K562 (cell line): ENCODE measurements around the gene TMEM203. TPM values are rescaled to one million over a fixed set of nuclear protein-coding genes. Genes with fewer than 3 reads are reported as not detected.

Source experiments
- ATAC-seq: fragments of 200-7000 bp; cut with Tn5 transposase; 3 replicates; pipeline ENCODE4 v1.9.1; 2020; ENCODE audit warnings: moderate library complexity
- BruUV-seq: library from RNA; stranded (reverse); fragments of 400-500 nt; replicated peaks from 2 replicates; lab custom pipeline; 2021; lab: Mats Ljungman, UMichigan
- CTCF ChIA-PET: fragments of 300-600 bp; formaldehyde crosslinking; extraction: SDS; loops from one replicate; lab custom pipeline; 2021; ENCODE audit warnings: low intra/inter-chr PET ratio; lab: Yijun Ruan, JAX
- POLR2A ChIA-PET: fragments of 300-600, 350-650 bp; sonication (Branson Sonifier 250); formaldehyde crosslinking; extraction: SDS; loops from one replicate; lab custom pipeline; 2021; ENCODE audit warnings: antibody characterized with exemption, inconsistent platforms; lab: Yijun Ruan, JAX
- DNase-seq, 4 experiments: peaks; one replicate each; pipeline versions ENCODE4 v3.0.0 to v3.0.0-alpha.2; 2011 to 2018; ENCODE audit warnings: low spot score in 3 of 4, mixed read lengths in 3 of 4; ENCODE audit errors: extremely low read depth in 1 of 4
- FAIRE-seq: peaks from 2 replicates; lab custom pipeline; 2011; peaks lifted over from hg19 to GRCh38; lab: Jason Lieb, UNC
- H2AFZ ChIP-seq: 2 replicates; pipeline ENCODE4 v1.6.0; 2011; ENCODE audit warnings: low read depth, low read length, control low read depth, inconsistent platforms
- H3K27ac ChIP-seq: fragments of 200-600 bp; 3 replicates; pipeline ENCODE4 v1.8.0; 2011; ENCODE audit warnings: low read depth, mild to moderate bottlenecking, control low read depth, inconsistent platforms, low read length, moderate library complexity, mixed read lengths; ENCODE audit errors: extremely low read depth
- H3K27me3 ChIP-seq, 2 experiments: fragments of 300-600 bp in 1 of 2; 2 replicates in 1 of 2; 3 replicates in 1 of 2; pipeline versions ENCODE4 v1.6.0 to v1.8.0; 2011; ENCODE audit warnings: inconsistent platforms in 2 of 2, low read length in 2 of 2, mild to moderate bottlenecking in 1 of 2, mixed read lengths in 1 of 2, moderate library complexity in 1 of 2; ENCODE audit not compliant: control insufficient read depth in 2 of 2, insufficient read depth in 2 of 2
- H3K36me3 ChIP-seq: fragments of 300-600 bp; 3 replicates; pipeline ENCODE4 v1.8.0; 2011; ENCODE audit warnings: mild to moderate bottlenecking, low read length, inconsistent platforms; ENCODE audit not compliant: control insufficient read depth, insufficient read depth
- H3K4me1 ChIP-seq, 2 experiments: fragments of 200-600 bp in 1 of 2; replicated peaks in 1 of 2; 2 replicates in 1 of 2; 3 replicates in 1 of 2; pipeline versions ENCODE4 v1.5.1 to v1.8.0; 2011; ENCODE audit warnings: inconsistent platforms in 2 of 2, low read length in 2 of 2, mild to moderate bottlenecking in 1 of 2, mixed read lengths in 1 of 2, moderate library complexity in 1 of 2; ENCODE audit not compliant: control insufficient read depth in 2 of 2, insufficient read depth in 2 of 2
- H3K4me2 ChIP-seq: 2 replicates; pipeline ENCODE4 v1.6.1; 2011; ENCODE audit warnings: low read length, control low read depth, inconsistent platforms, mixed read lengths; ENCODE audit not compliant: insufficient read depth
- H3K4me3 ChIP-seq: fragments of 200-600 bp; sonication (generic), shearing (Covaris generic); 2 replicates; pipeline ENCODE4 v1.5.1; 2016; ENCODE audit warnings: control low read depth, inconsistent platforms
- H3K79me2 ChIP-seq: fragments of 200-600 bp; 3 replicates; pipeline ENCODE4 v1.8.0; 2011; ENCODE audit warnings: low read length, inconsistent platforms; ENCODE audit not compliant: control insufficient read depth, insufficient read depth
- H3K9ac ChIP-seq, 2 experiments: 2 replicates each; pipeline versions ENCODE4 v1.6.0 to v1.6.1; 2011; ENCODE audit warnings: low read depth in 2 of 2, low read length in 2 of 2, control low read depth in 1 of 2, inconsistent platforms in 1 of 2, mild to moderate bottlenecking in 1 of 2, mixed read lengths in 1 of 2; ENCODE audit not compliant: insufficient read depth in 1 of 2
- H3K9me1 ChIP-seq: one replicate; pipeline ENCODE4 v1.6.0; 2011; ENCODE audit warnings: inconsistent platforms, mild to moderate bottlenecking, low read length, moderate library complexity; ENCODE audit not compliant: control insufficient read depth, insufficient read depth
- H3K9me3 ChIP-seq: replicated peaks from 2 replicates; pipeline ENCODE4 v1.5.1; 2011; ENCODE audit warnings: low read depth, low read length, inconsistent platforms; ENCODE audit not compliant: control insufficient read depth, insufficient read depth
- H4K20me1 ChIP-seq: replicated peaks from 2 replicates; pipeline ENCODE4 v1.6.1; 2011; ENCODE audit warnings: low read length, inconsistent platforms, mixed read lengths; ENCODE audit not compliant: control insufficient read depth, insufficient read depth
- BDP1 ChIP-seq: IDR thresholded peaks from 3 replicates; pipeline ENCODE4 v1.6.1; 2011; ENCODE audit not compliant: insufficient read length, insufficient read depth
- CSDE1 ChIP-seq, 2 experiments: fragments of 450-650 bp; IDR thresholded peaks; 2 replicates each; pipeline ENCODE4 v1.6.1; 2016; ENCODE audit warnings: mild to moderate bottlenecking in 1 of 2
- E4F1 ChIP-seq: fragments of 250-450 bp; sonication (Bioruptor Pico); IDR thresholded peaks from 2 replicates; pipeline ENCODE4 v1.5.0; 2021; ENCODE audit warnings: mild to moderate bottlenecking, borderline replicate concordance
- FOXA1 ChIP-seq: fragments of 450-650 bp; IDR thresholded peaks from 2 replicates; pipeline ENCODE4 v1.6.1; 2016; ENCODE audit warnings: mild to moderate bottlenecking, borderline replicate concordance
- KAT7 ChIP-seq: sonication (generic); formaldehyde crosslinking; IDR thresholded peaks from 2 replicates; pipeline ENCODE4 v1.8.0; 2022; ENCODE audit warnings: missing genetic modification reagents, mild to moderate bottlenecking, borderline replicate concordance
- POLR2G ChIP-seq: fragments of 200-400 bp; formaldehyde crosslinking; IDR thresholded peaks from 2 replicates; pipeline ENCODE4 v1.6.1; 2017; ENCODE audit warnings: low read depth, mild to moderate bottlenecking, antibody characterized with exemption, low read length, moderate library complexity
- RBM22 ChIP-seq: fragments of 200-400 bp; formaldehyde crosslinking; IDR thresholded peaks from 2 replicates; pipeline ENCODE4 v1.6.1; 2018; ENCODE audit warnings: low read length, low read depth; ENCODE audit not compliant: poor library complexity, severe bottlenecking
- SIRT6 ChIP-seq: IDR thresholded peaks from one replicate; pipeline ENCODE4 v1.6.1; 2012; ENCODE audit warnings: low read depth, mild to moderate bottlenecking, control low read depth, inconsistent platforms, low read length, moderate library complexity
- SMAD1 ChIP-seq: fragments of 150-350 bp; IDR thresholded peaks from 2 replicates; pipeline ENCODE4 v1.6.1; 2014; ENCODE audit warnings: low read length, low read depth; ENCODE audit not compliant: partially characterized antibody
- SRF ChIP-seq, 2 experiments: fragments of 250-450, 450-650 bp in 1 of 2; sonication (Bioruptor Pico) in 1 of 2; sonication (generic) in 1 of 2; formaldehyde crosslinking; IDR thresholded peaks; 2 replicates each; pipeline versions ENCODE4 v1.5.0 to v1.5.1; 2020 to 2022; ENCODE audit warnings: mild to moderate bottlenecking in 1 of 2, missing genetic modification reagents in 1 of 2
- TCF7L2 ChIP-seq: fragments of 150-350 bp; IDR thresholded peaks from 2 replicates; pipeline ENCODE4 v1.6.1; 2016; ENCODE audit warnings: low read depth, mild to moderate bottlenecking, low read length, moderate library complexity
- WGBS: fragments of 100-300 bp; shearing (Covaris generic); methylation state at CpG from one replicate; pipeline ENCODE4 v1.1.6; 2016; ENCODE audit warnings: low coverage, mixed read lengths; ENCODE audit not compliant: insufficient coverage; ENCODE audit errors: missing lambda C conversion rate; 5-methylcytosine and 5-hydroxymethylcytosine counted together
- in situ Hi-C: fragments of 300-500 bp; cut with MboI; formaldehyde crosslinking; loops from 4 replicates; pipeline ENCODE4 v1.15.0; 2018; ENCODE audit warnings: inconsistent platforms, mixed read lengths
- intact Hi-C: fragments of 100-400 bp; cut with micrococcal nuclease; formaldehyde crosslinking; loops from 2 replicates; pipeline ENCODE4 v1.14.2; 2022
- polyA plus RNA-seq, 8 experiments: library from polyadenylated mRNA; depleted of rRNA in 4 of 8; stranded (reverse) in 5 of 8; unstranded in 3 of 8; fragments of >200 nt; fragmentation: Nextera tagmentation in 2 of 8; fragmentation: Illumina TruSeq in 1 of 8; extraction: Ambion mirVana in 2 of 8; extraction: Trizol in 1 of 8; gene quantifications; 2 replicates each; pipeline versions ENCODE4 v1.2.1 to v1.2.3, GENCODE V29; 2011 to 2014; ENCODE audit warnings: inconsistent platforms in 1 of 8, missing spikeins in 1 of 8
- total RNA-seq, 7 experiments: library from RNA; depleted of rRNA in 6 of 7; stranded (reverse); fragments of >200 nt in 6 of 7; fragmentation: Illumina TruSeq in 2 of 7; extraction: Trizol in 2 of 7; gene quantifications; 2 replicates each; pipeline versions ENCODE4 v1.2.1 to v1.2.3, GENCODE V29; 2011 to 2021; ENCODE audit warnings: low replicate concordance in 1 of 7
- TF ChIP-seq, protein P1 (sequence below): sonication (generic); formaldehyde crosslinking; IDR thresholded peaks from 2 replicates; pipeline ENCODE4 v1.8.0; 2022; ENCODE audit warnings: missing genetic modification reagents, mild to moderate bottlenecking, moderate library complexity, borderline replicate concordance
- TF ChIP-seq, protein P2 (sequence below): fragments of 450-650 bp; formaldehyde crosslinking; IDR thresholded peaks from 2 replicates; pipeline ENCODE4 v1.4.0; 2022; ENCODE audit warnings: missing genetic modification characterization

TMEM203 gene
- total and polyA plus RNA-seq, 9 of the 15 experiments (the other 6 are each of a cell fraction or from before 2014, with no cell fraction given), result 8.8 to 59.5 (median 37.6) TPM

DNA sequence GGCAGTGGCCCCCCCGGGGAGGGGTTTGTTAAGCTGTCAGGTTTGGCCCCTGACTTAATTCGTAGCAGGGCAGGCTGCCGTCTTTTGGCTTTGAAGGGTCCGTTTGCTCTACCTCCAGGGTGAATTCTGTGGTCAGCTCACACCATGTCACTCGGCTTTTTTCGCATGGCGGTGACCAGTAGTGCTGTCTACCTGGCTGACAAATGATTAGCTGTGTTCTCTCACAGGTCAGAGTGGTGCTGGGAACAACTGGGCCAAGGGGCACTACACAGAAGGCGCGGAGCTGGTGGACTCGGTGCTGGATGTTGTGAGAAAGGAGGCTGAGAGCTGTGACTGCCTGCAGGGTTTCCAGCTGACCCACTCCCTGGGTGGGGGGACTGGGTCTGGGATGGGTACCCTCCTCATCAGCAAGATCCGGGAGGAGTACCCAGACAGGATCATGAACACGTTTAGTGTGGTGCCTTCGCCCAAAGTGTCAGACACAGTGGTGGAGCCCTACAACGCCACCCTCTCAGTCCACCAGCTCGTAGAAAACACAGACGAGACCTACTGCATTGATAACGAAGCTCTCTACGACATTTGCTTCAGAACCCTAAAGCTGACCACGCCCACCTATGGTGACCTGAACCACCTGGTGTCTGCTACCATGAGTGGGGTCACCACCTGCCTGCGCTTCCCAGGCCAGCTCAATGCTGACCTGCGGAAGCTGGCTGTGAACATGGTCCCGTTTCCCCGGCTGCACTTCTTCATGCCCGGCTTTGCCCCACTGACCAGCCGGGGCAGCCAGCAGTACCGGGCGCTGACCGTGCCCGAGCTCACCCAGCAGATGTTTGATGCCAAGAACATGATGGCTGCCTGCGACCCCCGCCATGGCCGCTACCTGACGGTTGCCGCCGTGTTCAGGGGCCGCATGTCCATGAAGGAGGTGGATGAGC is 37.1 kb upstream of the TMEM203 start:
- BruUV-seq, result no TSS peak
- WGBS, result 57% methylated on average over 35 of the region's 36 CpGs
- peak; percentile 74 for FAIRE-seq
- Histone ChIP-seq H3K36me3 (peaks cover 30% of the 10 kb centered on the region), H3K4me3 (peak overlapping the region; percentile 96), H3K9me1 (peaks cover 4% of the 10 kb centered on the region), H2AFZ (no peak overlapping the region), H3K27me3 (no peaks in the 10 kb centered on the region), H3K9me3 (no peaks in the 10 kb centered on the region), H3K4me1 (peaks cover 24 to 87% of the 10 kb centered on the region in 2 experiments; a peak in 4 of 5 replicates), H3K79me2 (peaks cover 57% of the 10 kb centered on the region), H3K27ac (peak overlapping the region; percentile 90), H3K9ac (peak overlapping the region; percentile 87 to 100), H3K4me2 (peak overlapping the region; percentile 95), H4K20me1 (peaks cover 30% of the 10 kb centered on the region)
- no peak for ATAC-seq
- CTCF ChIA-PET, result no interaction called here
- POLR2A ChIA-PET, result interaction anchor here (0.6 to 6.5 kb wide), 28 partner anchors 12 to 869 kb away, joined by 3 to 221 read pairs (median 4); partner anchors contain the start of genes ANAPC2, CARD9, CYSRT1 and EXD3
- DNase-seq, result no peak
- in situ Hi-C loops, result loop anchor here (25.0 kb wide), 1 partner anchor 455 kb away; the partner anchor contains the start of genes CCDC183 and TMEM141
- intact Hi-C loops, result loop anchor here (5.0 to 10.0 kb wide), 2 partner anchors 60 to 458 kb away; partner anchors contain the start of gene NRARP
- TF ChIP-seq, protein P1, sequence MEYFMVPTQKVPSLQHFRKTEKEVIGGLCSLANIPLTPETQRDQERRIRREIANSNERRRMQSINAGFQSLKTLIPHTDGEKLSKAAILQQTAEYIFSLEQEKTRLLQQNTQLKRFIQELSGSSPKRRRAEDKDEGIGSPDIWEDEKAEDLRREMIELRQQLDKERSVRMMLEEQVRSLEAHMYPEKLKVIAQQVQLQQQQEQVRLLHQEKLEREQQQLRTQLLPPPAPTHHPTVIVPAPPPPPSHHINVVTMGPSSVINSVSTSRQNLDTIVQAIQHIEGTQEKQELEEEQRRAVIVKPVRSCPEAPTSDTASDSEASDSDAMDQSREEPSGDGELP (CRISPR knock-in tag), result 0 out of 2 replicates have a peak, but pooled peaks have one; percentile 11
- TF ChIP-seq FOXA1 (no peak), SRF (CRISPR knock-in tag; IDR thresholded peaks at IDR 0.05) (no peak), KAT7 (CRISPR knock-in tag) (peak; percentile 29; the same call in 1 of the 2 replicates), BDP1 (no peak), TCF7L2 (no peak), POLR2G (peak; percentile 87), E4F1 (no peak), SMAD1 (no peak), CSDE1 (IDR thresholded peaks at IDR 0.05) (no peak), RBM22 (peak; percentile 94), SIRT6 (peak; percentile 20)
- TF ChIP-seq, protein P2, sequence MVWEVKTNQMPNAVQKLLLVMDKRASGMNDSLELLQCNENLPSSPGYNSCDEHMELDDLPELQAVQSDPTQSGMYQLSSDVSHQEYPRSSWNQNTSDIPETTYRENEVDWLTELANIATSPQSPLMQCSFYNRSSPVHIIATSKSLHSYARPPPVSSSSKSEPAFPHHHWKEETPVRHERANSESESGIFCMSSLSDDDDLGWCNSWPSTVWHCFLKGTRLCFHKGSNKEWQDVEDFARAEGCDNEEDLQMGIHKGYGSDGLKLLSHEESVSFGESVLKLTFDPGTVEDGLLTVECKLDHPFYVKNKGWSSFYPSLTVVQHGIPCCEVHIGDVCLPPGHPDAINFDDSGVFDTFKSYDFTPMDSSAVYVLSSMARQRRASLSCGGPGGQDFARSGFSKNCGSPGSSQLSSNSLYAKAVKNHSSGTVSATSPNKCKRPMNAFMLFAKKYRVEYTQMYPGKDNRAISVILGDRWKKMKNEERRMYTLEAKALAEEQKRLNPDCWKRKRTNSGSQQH (CRISPR knock-in tag), result no peak
